Placental epithelial cell (primary cell): Measurements from ENCODE around the gene PKM. TPM values are rescaled to one million over a fixed set of nuclear protein-coding genes. Genes with fewer than 3 reads are reported as not detected.

ENCODE experiments used
- total RNA-seq: library from RNA; depleted of rRNA; stranded (reverse); fragments of >200 nt; gene quantifications from 2 replicates; pipeline ENCODE4 v1.2.3, GENCODE V29; 2012

Gene PKM
- total RNA-seq, result 1,123 and 3,883 TPM in 2 replicates

DNA sequence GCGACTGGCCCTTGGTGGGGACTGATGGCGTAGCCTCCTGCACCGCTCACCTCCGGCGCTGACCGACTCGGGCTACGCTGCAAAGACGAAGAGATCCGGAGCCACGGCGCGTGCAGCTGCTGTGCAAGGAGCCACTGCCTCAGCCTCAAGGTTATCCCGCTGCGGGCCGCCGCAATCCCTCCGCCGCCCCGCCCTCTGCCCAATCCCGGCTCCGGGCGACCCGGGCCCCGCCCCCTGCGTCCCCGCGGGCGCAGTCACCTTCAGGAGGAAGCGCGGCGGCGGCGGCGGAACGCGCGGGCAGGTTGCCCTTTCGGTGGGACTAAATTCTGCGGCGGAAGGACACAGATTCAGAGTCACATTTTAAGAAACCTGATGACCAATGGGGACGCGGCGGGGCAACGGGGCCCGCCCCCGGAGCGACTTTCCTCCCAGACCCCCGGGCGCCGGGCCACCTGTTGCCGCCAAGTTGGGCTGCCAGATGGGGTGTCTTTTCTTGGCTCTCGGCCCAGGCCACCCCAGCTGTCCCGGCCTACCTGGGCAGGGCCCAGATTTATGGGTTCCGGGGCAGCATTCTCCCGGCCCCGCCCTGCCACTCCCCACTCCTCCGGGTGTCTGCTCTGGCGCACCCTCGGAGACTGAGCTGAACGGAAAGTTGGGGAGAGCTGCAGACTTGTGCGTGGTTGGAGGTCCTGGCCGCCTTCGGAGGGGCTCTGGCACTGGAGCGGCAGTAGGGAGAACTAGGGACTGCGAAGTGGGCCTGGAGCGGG lies at the start of gene PKM:
TSS of gene PKM (minus strand) at position 125 of the 767 bp plus-strand sequence. CDS start 12,093 bp downstream, outside the sequence.

DNA sequence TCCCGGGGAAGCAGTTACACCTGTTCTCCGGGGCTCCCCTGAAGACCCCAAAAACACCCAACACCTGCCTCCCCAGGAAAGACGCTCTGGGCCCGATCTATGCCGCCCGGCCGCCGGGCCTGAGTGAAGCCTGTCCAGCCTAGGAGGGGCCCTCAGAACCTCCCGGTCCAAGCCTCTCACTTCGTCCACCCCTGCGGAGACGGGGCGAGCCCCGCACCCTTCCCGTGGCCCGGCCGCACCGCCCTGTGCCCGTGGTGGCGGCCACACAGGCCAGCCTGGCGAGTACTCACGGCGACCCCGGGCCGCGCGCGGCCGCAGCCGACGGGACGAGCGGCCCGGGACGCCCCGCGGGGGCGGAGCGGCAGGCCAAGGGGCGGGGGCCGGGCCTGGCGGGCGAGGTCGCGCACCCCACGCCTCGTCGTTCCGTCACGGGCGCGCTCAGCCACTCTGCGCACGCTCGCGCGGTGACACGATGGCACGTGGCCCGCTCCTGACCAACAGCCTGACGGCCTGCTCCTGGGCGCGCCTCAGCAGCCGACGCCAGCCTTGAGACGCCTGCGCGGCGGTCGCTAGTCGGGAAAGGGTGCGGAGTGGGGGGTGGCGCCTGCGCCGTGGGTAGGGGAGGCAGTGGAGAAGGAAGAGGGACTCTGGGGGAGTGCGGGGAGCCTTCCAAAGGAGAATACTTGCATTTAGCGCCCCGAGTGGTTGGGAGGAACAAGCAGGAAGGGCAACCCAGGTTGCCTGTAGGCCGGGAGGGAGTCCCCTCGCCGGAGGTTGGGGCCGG lies 41.4 kb upstream of the PKM start, which contains the start of gene PARP6:
TSS of gene PARP6 (minus strand) at position 342 of the 784 bp plus-strand sequence. CDS start 5,077 bp downstream, outside the sequence.

DNA sequence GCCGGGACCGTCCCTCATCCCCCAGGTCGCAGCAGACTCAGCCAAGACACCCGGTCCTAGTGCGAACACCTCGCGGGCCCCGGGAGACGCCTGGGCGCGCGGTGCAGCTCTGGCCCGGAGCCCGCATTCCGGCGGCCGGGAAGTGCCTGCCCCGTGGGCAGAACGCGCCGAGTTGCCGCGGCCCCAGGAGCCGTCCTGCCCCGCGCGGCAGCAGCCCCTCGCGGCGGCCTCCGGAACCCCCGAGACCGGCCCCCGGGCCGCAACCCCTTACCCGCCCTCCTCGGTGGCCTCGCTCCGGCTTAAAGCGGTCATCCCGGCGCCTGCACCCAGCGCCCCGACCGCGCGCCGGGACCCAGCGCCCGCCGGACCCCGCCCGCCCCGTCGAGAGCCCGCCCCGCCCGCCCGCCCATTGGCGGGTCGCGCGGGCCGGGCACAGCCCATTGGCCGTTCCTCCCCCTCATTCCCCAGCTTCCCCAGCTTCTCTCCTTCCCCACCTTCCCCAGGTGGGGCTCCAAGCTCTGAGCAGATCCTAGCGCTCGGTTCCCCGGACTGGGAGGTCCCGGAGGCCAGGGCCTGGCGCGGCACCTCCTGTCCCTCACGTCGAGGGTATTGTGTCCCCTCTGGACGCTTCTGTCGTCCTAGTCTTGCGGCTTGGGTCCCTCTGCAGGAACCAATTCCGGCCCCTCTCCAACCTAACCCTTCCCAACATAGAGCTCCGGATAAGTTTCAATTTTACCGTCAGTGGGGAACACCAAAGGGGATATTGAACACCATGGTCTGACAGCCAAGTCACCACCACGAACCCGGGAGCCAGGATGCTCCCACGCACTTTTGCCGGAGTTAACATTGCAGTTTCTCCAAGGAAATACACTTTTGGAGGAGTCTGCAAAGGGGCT lies 33.3 kb downstream of the PKM start, which contains the start of gene GRAMD2A:
TSS of gene GRAMD2A (minus strand) at position 328 of the 896 bp plus-strand sequence.

Other genes with a start within 250 kb of the PKM start
- gene MYO9A, start 113.0 kb downstream of the PKM start, total RNA-seq, result 53.0 and 76.6 TPM in 2 replicates
- 1.6 and 3.5 TPM in 2 replicates for gene SENP8, start 112.8 kb downstream of the PKM start, total RNA-seq
- gene GRAMD2A, start 33.4 kb downstream of the PKM start, total RNA-seq, result 86.4 and 116 TPM in 2 replicates
- 31.9 and 36.5 TPM in 2 replicates for gene PARP6, start 41.4 kb upstream of the PKM start, total RNA-seq
- gene CELF6, start 89.0 kb upstream of the PKM start, total RNA-seq, result 0.11 and 0.79 TPM in 2 replicates
- 57.3 and 91.1 TPM in 2 replicates for gene HEXA, start 144.8 kb upstream of the PKM start, total RNA-seq
- gene TMEM202, start 167.1 kb upstream of the PKM start, total RNA-seq, result not detected in 2 replicates
- 28.0 and 38.9 TPM in 2 replicates for gene ARIH1, start 243.1 kb upstream of the PKM start, total RNA-seq